ENCODE results near the gene SMARCD3. TPM values are rescaled to one million over a fixed set of nuclear protein-coding genes. Genes with fewer than 3 reads are reported as not detected.

SMARCD3 gene
- total RNA-seq, 1 experiment from 2014 or later, result 27.8 TPM

GRCh38 chr7:151197932-151198331 lies 50.6 kb downstream of the SMARCD3 start:
- ChIA-PET CTCF (interaction anchor here (0.6 kb wide), 1 partner anchor 22 kb away, joined by 6 read pairs; no protein-coding TSS in a partner anchor), POLR2A (no interaction called here)
- intact Hi-C loops (cut with micrococcal nuclease; ENCODE audit: unreplicated experiment) (no loop called here), in situ Hi-C loops (cut with HindIII; ENCODE audit: low pct_unique_long_range_greater_than_20kb, low sequenced_read_pairs) (no loop called here)
- BruUV-seq (replicated peaks), result no TSS peak
- no peaks in the 10 kb centered on the region for H3K36me3 ChIP-seq (ENCODE audit: control insufficient read depth, insufficient read depth, low read length)
- H3K4me3 ChIP-seq (ENCODE audit: low read depth in 2 of 2, low read length in 2 of 2), result no peak overlapping the region
- H3K4me1 ChIP-seq (ENCODE audit: control insufficient read depth, insufficient read depth, low read length), result no peaks in the 10 kb centered on the region
- TF ChIP-seq POLR2AphosphoS5 (IDR thresholded peaks at IDR 0.05; ENCODE audit: low read depth, low read length), result no peak
- no peak for TF ChIP-seq CTCF (IDR thresholded peaks at IDR 0.05)
- TF ChIP-seq SIN3A (IDR thresholded peaks at IDR 0.05; ENCODE audit: borderline replicate concordance, insufficient read depth, low read depth, low read length), result no peak
- no peak for TF ChIP-seq REST (IDR thresholded peaks at IDR 0.05; ENCODE audit: insufficient read depth in 1 of 2, low read depth in 2 of 2, low read length in 1 of 2)
- TF ChIP-seq TCF7L2 (IDR thresholded peaks at IDR 0.05; ENCODE audit: low read depth, low read length), result no peak
- ATAC-seq, result no peak
- H3K27me3 ChIP-seq (ENCODE audit: control insufficient read depth, insufficient read depth, low read length), result peaks cover 7% of the 10 kb centered on the region
- DNase-seq (ENCODE audit: low read depth, low spot score), result no peak
- no peak overlapping the region for H3K27ac ChIP-seq (ENCODE audit: low read length)
- no peaks in the 10 kb centered on the region for H3K9me3 ChIP-seq (ENCODE audit: control insufficient read depth, insufficient read depth, low read depth, low read length)

GRCh38 chr7:151195616-151196450 lies 52.7 kb downstream of the SMARCD3 start:
- intact Hi-C loops (cut with micrococcal nuclease; ENCODE audit: unreplicated experiment), result no loop called here
- no peaks in the 10 kb centered on the region for H3K9me3 ChIP-seq (ENCODE audit: control insufficient read depth, insufficient read depth, low read depth, low read length)
- ChIA-PET CTCF (interaction anchor here (0.6 kb wide), 1 partner anchor 492 kb away, joined by 4 read pairs; no protein-coding TSS in a partner anchor), POLR2A (no interaction called here)
- no peaks in the 10 kb centered on the region for H3K36me3 ChIP-seq (ENCODE audit: control insufficient read depth, insufficient read depth, low read length)
- peaks cover 5% of the 10 kb centered on the region for H3K27me3 ChIP-seq (ENCODE audit: control insufficient read depth, insufficient read depth, low read length)
- no peaks in the 10 kb centered on the region for H3K4me1 ChIP-seq (ENCODE audit: control insufficient read depth, insufficient read depth, low read length)
- no TSS peak for BruUV-seq (replicated peaks)
- ATAC-seq (no peak), DNase-seq (ENCODE audit: low read depth, low spot score) (no peak)
- no peak for TF ChIP-seq TCF7L2 (IDR thresholded peaks at IDR 0.05; ENCODE audit: low read depth, low read length)
- TF ChIP-seq POLR2AphosphoS5 (IDR thresholded peaks at IDR 0.05; ENCODE audit: low read depth, low read length), result no peak
- TF ChIP-seq SIN3A (IDR thresholded peaks at IDR 0.05; ENCODE audit: borderline replicate concordance, insufficient read depth, low read depth, low read length), result no peak
- no peak for TF ChIP-seq CTCF (IDR thresholded peaks at IDR 0.05)
- TF ChIP-seq REST (IDR thresholded peaks at IDR 0.05; ENCODE audit: insufficient read depth in 1 of 2, low read depth in 2 of 2, low read length in 1 of 2), result no peak
- no peak overlapping the region for H3K27ac ChIP-seq (ENCODE audit: low read length)
- in situ Hi-C loops (cut with HindIII; ENCODE audit: low pct_unique_long_range_greater_than_20kb, low sequenced_read_pairs), result no loop called here
- no peak overlapping the region for H3K4me3 ChIP-seq (ENCODE audit: low read depth in 2 of 2, low read length in 2 of 2)

All from Panc1 (cell line).